Large intestine (tissue), 12 donors: Measurements from ENCODE around the gene MTREX. TPM values are rescaled to one million over a fixed set of nuclear protein-coding genes. Genes with fewer than 3 reads are reported as not detected.

Source experiments
- DNase-seq, 2 donors: peaks; one replicate each; pipeline versions ENCODE4 v3.0.0 to v3.0.0-alpha.2; 2013
- H3K27ac ChIP-seq: one replicate; pipeline ENCODE4 v1.5.1; 2013; ENCODE audit warnings: low read length
- H3K27me3 ChIP-seq: 2 replicates; pipeline ENCODE4 v1.6.1; 2013; ENCODE audit warnings: low read length; ENCODE audit not compliant: control insufficient read depth, insufficient read depth
- H3K36me3 ChIP-seq: 2 replicates; pipeline ENCODE4 v1.6.1; 2013; ENCODE audit warnings: low read length; ENCODE audit not compliant: control insufficient read depth, insufficient read depth
- H3K4me1 ChIP-seq: one replicate; pipeline ENCODE4 v1.6.1; 2013; ENCODE audit warnings: low read length; ENCODE audit not compliant: control insufficient read depth, insufficient read depth
- H3K4me3 ChIP-seq: one replicate; pipeline ENCODE4 v1.5.1; 2013; ENCODE audit warnings: low read length
- H3K9me3 ChIP-seq: one replicate; pipeline ENCODE4 v1.6.1; 2013; ENCODE audit warnings: mild to moderate bottlenecking, low read depth, low read length, moderate library complexity; ENCODE audit not compliant: control insufficient read depth
- WGBS: methylation state at CpG from one replicate; pipeline ENCODE4 v1.1.5; 2013; ENCODE audit warnings: low lambda C conversion rate; ENCODE audit not compliant: insufficient coverage; 5-methylcytosine and 5-hydroxymethylcytosine counted together
- long read RNA-seq, 11 donors: transcript quantifications; one replicate each; lab custom pipeline, GENCODE V29; 2026
- polyA plus RNA-seq: library from polyadenylated mRNA; unstranded; fragments of 120-200 nt; gene quantifications from one replicate; pipeline ENCODE4 v1.2.1, GENCODE V29; 2013

The MTREX gene
- polyA plus RNA-seq: 64.7 TPM
- long read RNA-seq, donor 1, full-length matches to known transcripts: 4 of 45 reads
- long read RNA-seq, donor 1, partial matches to known transcripts: 14 of 45 reads
- long read RNA-seq, donor 1, other reads (novel, unspliced or antisense): 27 of 45 reads
- long read RNA-seq, donor 2, full-length matches to known transcripts: 3 of 12 reads
- long read RNA-seq, donor 2, partial matches to known transcripts: 9 of 12 reads
- long read RNA-seq, donor 2, other reads (novel, unspliced or antisense): 0 of 12 reads
- long read RNA-seq, donor 3, full-length matches to known transcripts: 6 of 11 reads
- long read RNA-seq, donor 3, partial matches to known transcripts: 5 of 11 reads
- long read RNA-seq, donor 3, other reads (novel, unspliced or antisense): 0 of 11 reads
- long read RNA-seq, donor 4: 0 reads
- long read RNA-seq, donor 5, full-length matches to known transcripts: 2 of 2 reads
- long read RNA-seq, donor 5, partial matches to known transcripts: 0 of 2 reads
- long read RNA-seq, donor 5, other reads (novel, unspliced or antisense): 0 of 2 reads
- long read RNA-seq, donor 6, full-length matches to known transcripts: 5 of 5 reads
- long read RNA-seq, donor 6, partial matches to known transcripts: 0 of 5 reads
- long read RNA-seq, donor 6, other reads (novel, unspliced or antisense): 0 of 5 reads
- long read RNA-seq, donor 7, full-length matches to known transcripts: 2 of 60 reads
- long read RNA-seq, donor 7, partial matches to known transcripts: 58 of 60 reads
- long read RNA-seq, donor 7, other reads (novel, unspliced or antisense): 0 of 60 reads
- long read RNA-seq, donor 8, full-length matches to known transcripts: 4 of 93 reads
- long read RNA-seq, donor 8, partial matches to known transcripts: 47 of 93 reads
- long read RNA-seq, donor 8, other reads (novel, unspliced or antisense): 42 of 93 reads
- long read RNA-seq, donor 9, full-length matches to known transcripts: 5 of 62 reads
- long read RNA-seq, donor 9, partial matches to known transcripts: 10 of 62 reads
- long read RNA-seq, donor 9, other reads (novel, unspliced or antisense): 47 of 62 reads
- long read RNA-seq, donor 10, full-length matches to known transcripts: 8 of 89 reads
- long read RNA-seq, donor 10, partial matches to known transcripts: 81 of 89 reads
- long read RNA-seq, donor 10, other reads (novel, unspliced or antisense): 0 of 89 reads
- long read RNA-seq, donor 11, full-length matches to known transcripts: 2 of 2 reads
- long read RNA-seq, donor 11, partial matches to known transcripts: 0 of 2 reads
- long read RNA-seq, donor 11, other reads (novel, unspliced or antisense): 0 of 2 reads

DNA sequence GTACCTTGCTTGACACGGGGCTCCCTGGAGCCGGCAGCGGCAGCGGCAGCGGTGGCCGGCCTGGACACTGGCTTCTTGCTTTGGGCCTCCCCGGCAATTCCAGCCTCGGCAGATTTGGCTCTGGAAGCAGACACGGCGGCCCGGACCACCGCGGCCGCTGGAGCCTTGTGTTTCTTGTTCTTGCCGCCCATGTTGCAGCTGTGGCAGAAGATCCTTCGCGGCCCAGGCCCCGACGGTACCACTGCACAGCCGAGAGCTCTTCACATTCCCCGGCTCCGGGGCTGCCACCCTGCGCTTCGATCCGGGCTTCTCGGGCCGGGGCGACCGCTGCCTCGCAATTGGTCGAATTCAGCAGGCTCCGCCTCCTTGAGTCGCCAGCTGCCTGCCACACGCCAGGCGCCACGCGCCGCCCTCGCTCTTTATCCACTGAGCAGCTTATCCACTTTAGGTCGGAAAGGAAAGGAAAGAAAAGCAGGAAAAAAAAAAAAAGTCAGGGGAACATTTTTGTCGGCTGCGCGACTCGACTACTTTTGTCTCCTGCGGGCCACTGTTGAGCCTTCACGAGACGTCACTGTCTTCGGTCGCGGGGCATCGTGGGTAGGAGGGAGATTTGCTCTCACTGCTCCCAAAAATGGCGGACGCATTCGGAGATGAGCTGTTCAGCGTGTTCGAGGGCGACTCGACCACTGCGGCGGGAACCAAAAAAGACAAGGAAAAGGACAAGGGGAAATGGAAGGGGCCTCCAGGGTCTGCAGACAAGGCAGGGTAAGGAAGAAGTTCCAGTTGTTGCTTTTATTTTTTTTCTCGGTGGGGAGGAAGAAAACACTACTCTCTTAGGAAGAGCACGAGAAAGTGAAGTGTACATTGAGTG is at the start of gene MTREX, which contains the start of gene DHX29:
Gene MTREX (plus strand): TSS at position 607 of the 871 bp plus-strand sequence. CDS start 25 bp downstream, at position 632.
Gene DHX29 (minus strand): TSS at position 312 of the 871 bp plus-strand sequence. CDS start 121 bp downstream, at position 191.
- DNase-seq: peak; percentile 88 to 96
- Histone ChIP-seq H3K4me3 (peak within 1 kb of the TSS; percentile 66), H3K27me3 (no peaks in the 10 kb centered on the region), H3K4me1 (peaks cover 7% of the 10 kb centered on the region), H3K27ac (peak within 1 kb of the TSS; percentile 97), H3K9me3 (no peaks in the 10 kb centered on the region), H3K36me3 (peaks cover 6% of the 10 kb centered on the region)
- WGBS: 0% methylated on average over 7 of the region's 62 CpGs

DNA sequence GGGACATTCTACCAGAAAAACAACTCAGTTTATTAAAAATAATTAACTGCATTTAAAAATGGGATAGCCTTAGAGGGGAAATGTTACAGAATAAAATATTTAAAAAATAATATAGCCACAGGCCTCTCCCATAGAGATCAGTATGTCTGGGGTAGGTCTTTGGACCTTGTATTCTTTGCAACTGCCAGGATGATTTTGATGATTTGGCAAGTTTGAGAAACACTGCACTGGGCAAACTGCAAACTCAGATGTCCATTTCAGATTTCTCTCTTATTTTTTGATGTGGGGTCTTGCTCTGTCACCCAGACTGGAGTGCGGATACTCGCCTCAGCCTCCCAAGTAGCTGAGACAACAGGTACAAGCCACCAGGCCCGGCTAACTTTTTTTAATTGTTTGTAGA is 49.5 kb upstream of the MTREX start:
- Histone ChIP-seq H3K36me3 (peaks cover 41% of the 10 kb centered on the region), H3K9me3 (no peaks in the 10 kb centered on the region), H3K27me3 (no peaks in the 10 kb centered on the region), H3K4me3 (no peak overlapping the region), H3K4me1 (no peaks in the 10 kb centered on the region), H3K27ac (no peak overlapping the region)
- DNase-seq: peak; percentile 16 to 17
- no CpG with 5 or more reads among the region's 3 CpGs for WGBS

DNA sequence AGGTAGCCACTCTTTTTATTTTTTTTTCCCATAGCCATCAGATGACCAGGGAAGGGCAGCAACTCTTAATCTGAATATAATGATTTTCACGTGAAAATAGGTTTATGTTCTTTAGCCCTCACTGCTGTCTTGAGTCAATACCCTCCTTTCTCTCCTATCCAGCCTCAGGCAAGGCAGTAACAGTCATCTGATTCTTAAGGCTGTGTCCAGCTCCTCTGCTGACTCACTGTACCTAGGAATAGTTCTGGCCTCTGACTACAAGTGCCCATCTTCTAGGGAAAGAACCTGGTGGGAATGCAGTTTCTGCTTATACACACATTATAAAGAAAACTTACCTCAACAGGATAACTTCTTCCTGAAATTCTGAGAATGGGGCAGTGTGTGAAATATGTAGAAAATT is 31.0 kb upstream of the MTREX start:
- WGBS: 100% methylated on average over 1 of the region's 1 CpG

DNA sequence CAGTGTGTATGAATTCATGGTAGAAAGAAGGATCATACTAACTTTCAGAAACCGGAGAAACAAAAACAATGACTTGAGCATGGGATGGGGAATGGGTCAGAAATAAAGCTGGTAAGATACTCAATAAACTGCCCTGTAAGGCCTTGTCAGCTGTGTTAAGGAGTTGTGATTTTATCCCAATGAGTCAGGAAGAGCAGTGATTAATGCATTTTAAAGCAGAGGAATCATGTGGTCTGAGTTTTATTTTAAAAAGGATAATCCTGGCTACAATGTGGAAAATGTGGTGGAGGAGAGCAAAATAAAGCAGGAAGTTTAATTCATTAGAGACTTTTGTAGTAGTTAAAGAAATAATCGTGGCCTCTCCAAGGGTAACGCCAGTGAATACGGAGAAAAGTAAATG is 29.0 kb upstream of the MTREX start:
- H3K27me3 ChIP-seq: no peaks in the 10 kb centered on the region
- 100% methylated on average over 3 of the region's 4 CpGs for WGBS
- H3K27ac ChIP-seq: no peak overlapping the region
- no peaks in the 10 kb centered on the region for H3K4me1 ChIP-seq
- H3K36me3 ChIP-seq: peaks cover 70% of the 10 kb centered on the region
- no peak overlapping the region for H3K4me3 ChIP-seq
- no peak for DNase-seq
- no peaks in the 10 kb centered on the region for H3K9me3 ChIP-seq

More for the DNA sequence above, 31.0 kb upstream of the MTREX start:
- H3K4me1 ChIP-seq: no peaks in the 10 kb centered on the region
- no peaks in the 10 kb centered on the region for H3K9me3 ChIP-seq
- H3K27me3 ChIP-seq: no peaks in the 10 kb centered on the region
- peaks cover 69% of the 10 kb centered on the region for H3K36me3 ChIP-seq
- H3K4me3 ChIP-seq: no peak overlapping the region
- DNase-seq: no peak
- no peak overlapping the region for H3K27ac ChIP-seq

DNA sequence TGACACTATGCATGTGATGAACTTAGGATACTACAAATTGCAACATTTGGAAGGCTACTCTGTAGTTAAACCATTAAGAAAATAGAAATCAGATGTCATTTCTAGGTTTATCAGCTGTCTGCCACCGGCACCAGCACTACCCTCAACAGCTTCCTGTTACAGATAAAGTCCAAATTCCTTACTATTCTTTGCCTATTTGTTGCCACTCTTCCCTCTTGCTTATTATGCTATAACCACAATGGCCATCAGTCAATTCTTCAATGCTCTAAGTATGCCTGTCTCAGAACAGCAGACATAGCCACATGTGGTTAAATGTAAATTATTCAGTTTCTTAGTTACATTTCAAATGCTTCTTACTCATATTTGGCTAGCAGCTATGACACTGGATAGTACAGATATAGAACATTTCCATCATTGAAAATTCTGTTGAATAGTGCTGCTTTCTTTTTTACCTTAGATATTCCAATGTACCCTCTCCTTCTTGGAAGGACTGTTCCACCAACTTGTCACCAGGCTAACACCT is 21.3 kb upstream of the MTREX start:
- no CpG with 5 or more reads among the region's 1 CpG for WGBS
- H3K27me3 ChIP-seq: no peaks in the 10 kb centered on the region
- peaks cover 35% of the 10 kb centered on the region for H3K36me3 ChIP-seq
- H3K9me3 ChIP-seq: no peaks in the 10 kb centered on the region
- no peak overlapping the region for H3K4me3 ChIP-seq
- DNase-seq: no peak
- no peak overlapping the region for H3K27ac ChIP-seq
- peaks cover 3% of the 10 kb centered on the region for H3K4me1 ChIP-seq

DNA sequence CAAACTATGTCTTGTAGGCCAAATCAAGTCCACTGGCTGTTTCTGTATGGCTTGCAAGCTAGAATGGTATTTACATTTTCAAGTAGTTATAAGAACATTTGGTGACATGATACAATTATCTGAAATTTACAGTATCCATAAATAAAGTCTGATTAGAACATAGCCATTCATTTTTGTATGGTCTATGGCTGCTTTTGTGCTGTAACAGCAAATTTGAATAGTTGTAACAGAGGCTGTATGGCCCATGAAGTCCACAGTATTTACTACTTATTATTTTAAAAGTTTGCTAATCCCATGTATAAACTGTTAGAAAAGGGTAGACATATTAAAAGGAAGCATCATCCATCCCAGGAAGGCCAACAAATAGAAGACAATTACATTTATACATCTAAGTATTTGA is 18.0 kb upstream of the MTREX start:
- peaks cover 29% of the 10 kb centered on the region for H3K36me3 ChIP-seq

DNA sequence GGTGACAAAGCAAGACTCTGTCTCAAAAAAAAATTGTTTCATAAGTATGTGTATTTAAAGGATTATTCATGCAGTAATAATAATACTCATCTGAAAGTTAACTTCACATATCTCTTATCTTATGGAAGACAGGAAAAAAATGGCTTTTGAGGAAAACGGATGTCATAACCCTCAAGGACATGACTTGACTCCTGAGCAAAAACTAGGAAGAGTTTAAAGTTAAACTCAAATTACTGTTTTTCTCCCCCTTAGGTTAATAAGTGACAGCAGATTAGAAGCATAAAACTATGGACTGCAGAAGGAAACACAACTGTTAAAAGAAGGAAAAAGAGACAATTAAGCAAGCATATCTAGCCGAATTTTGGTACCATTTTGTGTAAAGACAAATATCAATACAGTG is 16.8 kb upstream of the MTREX start:
- peaks cover 5% of the 10 kb centered on the region for H3K9me3 ChIP-seq
- H3K36me3 ChIP-seq: peaks cover 29% of the 10 kb centered on the region
- H3K4me3 ChIP-seq: no peak overlapping the region
- peak overlapping the region; percentile 30 for H3K27ac ChIP-seq
- H3K4me1 ChIP-seq: peaks cover 6% of the 10 kb centered on the region
- no peaks in the 10 kb centered on the region for H3K27me3 ChIP-seq
- peak; percentile 25 to 71 for DNase-seq
- WGBS: no CpG with 5 or more reads among the region's 2 CpGs

More for the DNA sequence above, 18.0 kb upstream of the MTREX start:
- H3K27me3 ChIP-seq: no peaks in the 10 kb centered on the region
- no peak for DNase-seq
- peaks cover 6% of the 10 kb centered on the region for H3K4me1 ChIP-seq
- no peak overlapping the region for H3K27ac ChIP-seq
- H3K4me3 ChIP-seq: no peak overlapping the region
- H3K9me3 ChIP-seq: peaks cover 5% of the 10 kb centered on the region

DNA sequence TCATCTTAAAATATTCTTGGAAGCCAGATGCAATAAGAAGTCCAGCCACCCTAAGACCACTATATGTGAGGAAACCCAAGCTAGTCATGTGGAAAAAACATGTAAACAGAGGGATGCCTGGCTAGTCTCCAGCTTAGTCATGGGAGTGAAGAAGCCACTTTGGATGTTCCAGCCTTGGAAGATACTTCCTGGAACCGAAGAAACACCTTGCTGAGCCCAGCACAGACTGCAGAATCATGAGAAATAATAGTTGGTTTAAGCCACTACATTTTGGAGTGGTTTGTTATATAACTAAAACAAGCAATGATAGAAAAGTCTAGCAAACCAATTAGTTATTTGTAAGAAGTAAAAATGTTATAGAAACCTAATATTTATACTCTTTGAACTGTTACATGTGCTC is 12.9 kb upstream of the MTREX start:
- Histone ChIP-seq H3K27me3 (no peaks in the 10 kb centered on the region), H3K27ac (no peak overlapping the region), H3K4me1 (peaks cover 6% of the 10 kb centered on the region), H3K9me3 (peaks cover 5% of the 10 kb centered on the region), H3K36me3 (peaks cover 26% of the 10 kb centered on the region), H3K4me3 (no peak overlapping the region)
- no CpG with 5 or more reads among the region's 1 CpG for WGBS
- no peak for DNase-seq

DNA sequence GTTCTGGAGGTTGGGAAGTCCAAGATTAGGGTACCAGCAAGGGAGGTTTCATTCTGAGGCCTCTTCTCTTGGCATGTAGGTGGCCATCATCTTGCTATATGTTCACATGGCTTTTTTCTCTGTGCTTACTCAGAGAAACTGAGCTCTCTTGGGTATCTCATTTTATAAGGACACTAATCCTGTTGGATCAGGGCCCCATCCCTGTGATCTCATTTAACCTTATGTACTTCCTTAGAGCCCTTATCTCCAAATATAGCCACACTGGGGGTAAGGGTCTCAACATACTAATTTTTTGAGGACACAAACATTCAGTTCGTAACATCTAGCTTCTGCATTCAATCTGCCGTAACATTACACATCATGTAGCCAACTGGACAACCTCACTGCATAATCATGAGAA is 6.9 kb upstream of the MTREX start:
- H3K27ac ChIP-seq: peak overlapping the region; percentile 20
- H3K36me3 ChIP-seq: peaks cover 11% of the 10 kb centered on the region
- H3K4me1 ChIP-seq: peaks cover 12% of the 10 kb centered on the region
- H3K9me3 ChIP-seq: no peaks in the 10 kb centered on the region
- no CpG with 5 or more reads among the region's 2 CpGs for WGBS
- no peak overlapping the region for H3K4me3 ChIP-seq
- H3K27me3 ChIP-seq: no peaks in the 10 kb centered on the region
- no peak for DNase-seq
